SU-DHL-6 (cell line): Measurements from ENCODE around the gene MRPL30.

ENCODE experiments used
- EZH2phosphoT487 ChIP-seq: fragments of 200-600 bp; sonication (generic), shearing (Covaris generic); conservative IDR thresholded peaks from 2 replicates; pipeline ENCODE4 v1.6.1; 2018; ENCODE audit warnings: mild to moderate bottlenecking, antibody characterized with exemption, low read length, moderate library complexity, mixed read lengths
- TF ChIP-seq, protein P1 (sequence below): fragments of 200-600 bp; sonication (generic); IDR thresholded peaks from one replicate; pipeline ENCODE4 v1.5.1; 2017; ENCODE audit warnings: antibody characterized with exemption, mild to moderate bottlenecking, low read length, moderate library complexity; ENCODE audit not compliant: insufficient read depth, poor library complexity, severe bottlenecking

DNA sequence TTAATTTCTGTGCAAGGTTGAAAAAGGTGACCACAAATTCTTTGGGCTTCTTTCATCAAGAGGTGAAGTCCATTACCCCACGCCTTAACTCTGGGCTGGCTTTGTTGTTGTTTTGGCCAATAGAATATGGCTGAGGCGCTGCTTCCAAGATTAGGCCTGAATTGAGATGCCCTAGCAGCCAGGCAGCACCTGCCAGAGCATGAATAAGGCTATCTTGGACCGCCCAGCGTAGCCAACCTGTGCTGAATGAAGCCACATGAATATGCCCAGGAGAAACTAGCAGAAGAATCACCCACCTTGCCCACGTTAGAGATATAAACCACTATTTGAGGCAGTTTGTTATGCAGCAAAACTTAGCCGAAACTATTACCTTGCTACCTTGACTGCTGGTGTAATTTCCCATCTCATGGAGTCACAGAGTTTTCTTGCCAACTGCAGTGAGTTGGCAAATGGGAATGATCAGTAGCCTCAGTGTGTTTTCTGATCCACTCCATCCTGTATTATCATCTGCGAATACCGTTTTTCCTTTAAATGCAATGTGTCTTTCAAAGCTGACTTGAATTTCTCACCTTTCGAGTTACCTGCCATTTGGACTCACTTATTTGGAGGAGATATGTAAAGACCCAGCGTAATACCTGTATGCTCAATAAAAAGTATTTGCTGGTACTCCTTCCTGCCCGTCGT lies 26.9 kb upstream of the MRPL30 start:
- TF ChIP-seq, protein P1, sequence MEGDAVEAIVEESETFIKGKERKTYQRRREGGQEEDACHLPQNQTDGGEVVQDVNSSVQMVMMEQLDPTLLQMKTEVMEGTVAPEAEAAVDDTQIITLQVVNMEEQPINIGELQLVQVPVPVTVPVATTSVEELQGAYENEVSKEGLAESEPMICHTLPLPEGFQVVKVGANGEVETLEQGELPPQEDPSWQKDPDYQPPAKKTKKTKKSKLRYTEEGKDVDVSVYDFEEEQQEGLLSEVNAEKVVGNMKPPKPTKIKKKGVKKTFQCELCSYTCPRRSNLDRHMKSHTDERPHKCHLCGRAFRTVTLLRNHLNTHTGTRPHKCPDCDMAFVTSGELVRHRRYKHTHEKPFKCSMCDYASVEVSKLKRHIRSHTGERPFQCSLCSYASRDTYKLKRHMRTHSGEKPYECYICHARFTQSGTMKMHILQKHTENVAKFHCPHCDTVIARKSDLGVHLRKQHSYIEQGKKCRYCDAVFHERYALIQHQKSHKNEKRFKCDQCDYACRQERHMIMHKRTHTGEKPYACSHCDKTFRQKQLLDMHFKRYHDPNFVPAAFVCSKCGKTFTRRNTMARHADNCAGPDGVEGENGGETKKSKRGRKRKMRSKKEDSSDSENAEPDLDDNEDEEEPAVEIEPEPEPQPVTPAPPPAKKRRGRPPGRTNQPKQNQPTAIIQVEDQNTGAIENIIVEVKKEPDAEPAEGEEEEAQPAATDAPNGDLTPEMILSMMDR = no peak
- TF ChIP-seq EZH2phosphoT487 = no peak
